ENCODE data around the gene PAPOLA.

PAPOLA gene

GRCh38 chr14:96470331-96470730 lies 31.9 kb upstream of the PAPOLA start:
- no peak for TF ChIP-seq CTCF (IDR thresholded peaks at IDR 0.05)

- TF ChIP-seq CTCF (IDR thresholded peaks at IDR 0.05): no peak
Observed at GRCh38 chr14:96478119-96478518, 24.1 kb upstream of the PAPOLA start.

GRCh38 chr14:96479435-96480146 lies 22.6 kb upstream of the PAPOLA start:
- no peak for TF ChIP-seq CTCF (IDR thresholded peaks at IDR 0.05)

GRCh38 chr14:96481731-96482314 lies 20.4 kb upstream of the PAPOLA start:
- TF ChIP-seq CTCF (IDR thresholded peaks at IDR 0.05): no peak

- TF ChIP-seq CTCF (IDR thresholded peaks at IDR 0.05): no peak
Observed at GRCh38 chr14:96482986-96483385, 19.2 kb upstream of the PAPOLA start.

- no peak for TF ChIP-seq CTCF (IDR thresholded peaks at IDR 0.05)
Observed at GRCh38 chr14:96484399-96484798, 17.8 kb upstream of the PAPOLA start.

GRCh38 chr14:96486705-96487104 lies 15.5 kb upstream of the PAPOLA start:
- TF ChIP-seq CTCF (IDR thresholded peaks at IDR 0.05): no peak

All from LNCAP (cell line).